Measurements from ENCODE around the gene RD3L. TPM values are rescaled to one million over a fixed set of nuclear protein-coding genes. Genes with fewer than 3 reads are reported as not detected.

The RD3L gene
- total RNA-seq, 4 donors from 2014 or later, result not detected

- intact Hi-C loops (cut with DNase I; ENCODE audit: low total_unique reads), result no loop called here
- 89 to 90% methylated on average over 8 of the region's 8 CpGs for WGBS, 2 donors
- TF ChIP-seq CTCF (IDR thresholded peaks at IDR 0.05), result no peak
- TF ChIP-seq POLR2A (IDR thresholded peaks at IDR 0.05), result no peak
- no peak for DNase-seq (ENCODE audit: low spot score in 2 of 2)
- H3K4me3 ChIP-seq (ENCODE audit: low read depth, poor library complexity, severe bottlenecking), result no peak overlapping the region
Measured at GRCh38 chr14:103892247-103892646, 50.1 kb downstream of the RD3L start.

- intact Hi-C loops (cut with DNase I; ENCODE audit: low total_unique reads), result no loop called here
- H3K4me3 ChIP-seq (ENCODE audit: low read depth, poor library complexity, severe bottlenecking), result no peak overlapping the region
- TF ChIP-seq POLR2A (IDR thresholded peaks at IDR 0.05), result no peak
- no peak for TF ChIP-seq CTCF (IDR thresholded peaks at IDR 0.05)
- DNase-seq (ENCODE audit: low spot score in 2 of 2), result no peak
- WGBS, 2 donors, result 85 to 86% methylated on average over 15 of the region's 15 CpGs
Measured at GRCh38 chr14:103891667-103892215, 50.6 kb downstream of the RD3L start.

- no peak overlapping the region for H3K4me3 ChIP-seq (ENCODE audit: low read depth, poor library complexity, severe bottlenecking)
- intact Hi-C loops (cut with DNase I; ENCODE audit: low total_unique reads), result no loop called here
- TF ChIP-seq POLR2A (IDR thresholded peaks at IDR 0.05) (no peak), CTCF (IDR thresholded peaks at IDR 0.05) (no peak)
- 76 to 81% methylated on average over 16 to 18 of the region's 18 CpGs for WGBS, 2 donors
- no peak for DNase-seq (ENCODE audit: low spot score in 2 of 2)
Measured at GRCh38 chr14:103890821-103891666, 51.3 kb downstream of the RD3L start.

Other genes starting within 250 kb of the RD3L start
- gene XRCC3, start 227.1 kb downstream of the RD3L start, total RNA-seq, result 10 to 100 TPM in 3 of 4 donors, 1 to 10 TPM in 1; 9.5 to 14.7 (median 12.3) TPM
- gene ZFYVE21, start 226.7 kb downstream of the RD3L start, total RNA-seq, result 100 to 1,000 TPM; 133 to 269 (median 154) TPM
- gene PPP1R13B, start 95.0 kb downstream of the RD3L start, total RNA-seq, result 10 to 100 TPM; 28.9 to 55.8 (median 41.5) TPM
- gene TDRD9, start 14.1 kb downstream of the RD3L start, total RNA-seq, result under 1 TPM; 0.15 to 0.49 (median 0.16) TPM
- 10 to 100 TPM; 12.1 to 56.6 (median 25.4) TPM for gene ASPG, start 143.2 kb upstream of the RD3L start, total RNA-seq
- gene KIF26A, start 196.1 kb upstream of the RD3L start, total RNA-seq, result 1 to 10 TPM; 3.7 to 5.3 (median 4.5) TPM

Measured in lower leg skin (tissue), 4 donors.